Endothelial cell (in vitro differentiated cells): ENCODE measurements around the gene PLIN4. TPM values are rescaled to one million over a fixed set of nuclear protein-coding genes. Genes with fewer than 3 reads are reported as not detected.

Experiments
- DNase-seq: peaks from one replicate; pipeline ENCODE4 v3.0.0; 2021; ENCODE audit warnings: low spot score
- H3K27ac Mint-ChIP-seq: one replicate; pipeline ENCODE4 v1.8.0; 2021; ENCODE audit warnings: mixed read lengths, inconsistent platforms; ENCODE audit not compliant: unreplicated experiment
- H3K27me3 Mint-ChIP-seq: one replicate; pipeline ENCODE4 v1.8.0; 2021; ENCODE audit warnings: mild to moderate bottlenecking, moderate library complexity, mixed read lengths, inconsistent platforms; ENCODE audit not compliant: unreplicated experiment
- H3K36me3 Mint-ChIP-seq: one replicate; pipeline ENCODE4 v1.8.0; 2021; ENCODE audit warnings: mild to moderate bottlenecking, low read depth, mixed read lengths, inconsistent platforms; ENCODE audit not compliant: unreplicated experiment
- H3K4me1 Mint-ChIP-seq: one replicate; pipeline ENCODE4 v1.8.0; 2021; ENCODE audit warnings: mild to moderate bottlenecking, mixed read lengths, inconsistent platforms; ENCODE audit not compliant: unreplicated experiment
- H3K4me3 Mint-ChIP-seq: one replicate; pipeline ENCODE4 v1.8.0; 2021; ENCODE audit warnings: mild to moderate bottlenecking, mixed read lengths, inconsistent platforms; ENCODE audit not compliant: unreplicated experiment
- H3K9me3 Mint-ChIP-seq: one replicate; pipeline ENCODE4 v1.8.0; 2021; ENCODE audit warnings: mixed read lengths, inconsistent platforms; ENCODE audit not compliant: unreplicated experiment
- total RNA-seq: library from RNA; stranded (reverse); fragmentation: NEBNext Ultra II Directional; extraction: Animal tissue kit (Norgen Biotek cat#: 25700); gene quantifications from one replicate; pipeline ENCODE4 v1.2.1, GENCODE V29; 2021; ENCODE audit not compliant: unreplicated experiment
- TF ChIP-seq, protein P1 (sequence below): fragments of 200-600 bp; sonication (generic); IDR thresholded peaks from one replicate; pipeline ENCODE4 v1.5.0; 2021; ENCODE audit warnings: antibody characterized with exemption; ENCODE audit not compliant: unreplicated experiment

PLIN4 gene
- total RNA-seq, 1 donor from 2014 or later = 0.13 TPM

DNA sequence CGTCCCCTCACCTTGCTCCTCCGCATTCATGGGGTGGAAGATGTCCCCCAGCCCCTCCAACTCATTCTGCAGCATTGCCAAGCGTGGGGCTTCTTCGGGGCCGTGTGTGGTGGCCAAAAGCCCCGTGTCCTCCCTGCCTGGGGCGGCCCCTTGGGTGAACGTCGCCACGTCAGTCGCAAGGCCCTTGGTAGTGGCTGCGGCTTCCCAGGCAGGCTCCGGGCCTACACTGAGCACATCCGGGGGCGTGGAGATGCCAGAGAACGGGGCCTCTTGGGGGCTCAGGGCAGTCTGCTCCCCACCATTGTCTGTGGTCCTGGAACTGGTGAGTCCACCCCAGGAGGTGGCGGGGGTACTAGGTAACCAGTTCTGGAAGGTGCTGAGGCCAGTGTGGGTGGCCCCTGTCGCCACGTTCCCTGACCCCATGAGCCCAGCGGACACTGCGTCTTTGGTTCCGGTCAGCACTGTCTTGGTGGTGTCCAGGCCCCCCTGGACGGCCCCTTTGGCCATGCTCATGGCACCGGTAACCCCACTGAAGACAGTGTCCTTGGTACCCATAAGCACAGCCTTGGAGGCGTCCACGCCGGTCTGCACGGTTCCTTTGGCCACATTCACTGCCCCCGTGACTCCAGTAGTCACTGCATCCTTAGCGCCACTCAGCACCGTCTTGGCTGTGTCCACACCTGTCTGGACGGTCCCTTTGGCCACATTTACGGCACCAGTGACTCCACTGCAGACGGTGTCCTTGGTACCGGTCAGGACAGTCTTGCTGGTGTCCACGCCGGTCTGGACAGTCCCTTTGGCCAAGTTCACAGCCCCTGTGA lies 7.6 kb downstream of the PLIN4 start:
- DNase-seq = no peak
- Mint-ChIP-seq H3K27ac (no peak overlapping the region), H3K4me1 (peaks cover 4% of the 10 kb centered on the region), H3K27me3 (peaks cover 29% of the 10 kb centered on the region), H3K36me3 (peaks cover 16% of the 10 kb centered on the region), H3K4me3 (no peak overlapping the region), H3K9me3 (no peaks in the 10 kb centered on the region)
- TF ChIP-seq, protein P1, sequence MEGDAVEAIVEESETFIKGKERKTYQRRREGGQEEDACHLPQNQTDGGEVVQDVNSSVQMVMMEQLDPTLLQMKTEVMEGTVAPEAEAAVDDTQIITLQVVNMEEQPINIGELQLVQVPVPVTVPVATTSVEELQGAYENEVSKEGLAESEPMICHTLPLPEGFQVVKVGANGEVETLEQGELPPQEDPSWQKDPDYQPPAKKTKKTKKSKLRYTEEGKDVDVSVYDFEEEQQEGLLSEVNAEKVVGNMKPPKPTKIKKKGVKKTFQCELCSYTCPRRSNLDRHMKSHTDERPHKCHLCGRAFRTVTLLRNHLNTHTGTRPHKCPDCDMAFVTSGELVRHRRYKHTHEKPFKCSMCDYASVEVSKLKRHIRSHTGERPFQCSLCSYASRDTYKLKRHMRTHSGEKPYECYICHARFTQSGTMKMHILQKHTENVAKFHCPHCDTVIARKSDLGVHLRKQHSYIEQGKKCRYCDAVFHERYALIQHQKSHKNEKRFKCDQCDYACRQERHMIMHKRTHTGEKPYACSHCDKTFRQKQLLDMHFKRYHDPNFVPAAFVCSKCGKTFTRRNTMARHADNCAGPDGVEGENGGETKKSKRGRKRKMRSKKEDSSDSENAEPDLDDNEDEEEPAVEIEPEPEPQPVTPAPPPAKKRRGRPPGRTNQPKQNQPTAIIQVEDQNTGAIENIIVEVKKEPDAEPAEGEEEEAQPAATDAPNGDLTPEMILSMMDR = no peak

DNA sequence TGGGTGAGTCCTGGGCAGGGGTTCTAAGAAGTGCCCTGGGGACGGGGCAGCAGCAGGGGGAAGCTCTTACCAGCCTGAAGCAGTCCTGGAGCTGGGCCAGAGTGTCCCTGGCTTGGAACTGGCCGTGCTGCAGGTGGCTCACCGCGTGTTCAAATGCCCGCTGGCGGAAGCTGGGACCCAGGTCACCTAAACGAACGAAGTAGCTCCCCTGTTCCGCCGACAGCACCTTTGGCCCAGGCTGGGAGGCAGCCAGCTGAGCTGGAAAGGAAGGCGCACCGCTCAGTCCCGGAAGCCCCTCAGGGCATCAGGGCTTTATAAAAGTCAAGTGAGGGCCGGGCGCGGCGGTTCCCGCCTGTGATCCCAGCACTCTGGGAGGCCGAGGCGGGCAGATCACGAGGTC lies 9.6 kb downstream of the PLIN4 start:
- Mint-ChIP-seq H3K36me3 (peaks cover 18% of the 10 kb centered on the region), H3K27ac (no peak overlapping the region), H3K4me3 (no peak overlapping the region), H3K4me1 (peaks cover 4% of the 10 kb centered on the region), H3K9me3 (no peaks in the 10 kb centered on the region), H3K27me3 (peaks cover 25% of the 10 kb centered on the region)
- TF ChIP-seq, protein P1 = no peak
- DNase-seq = no peak

DNA sequence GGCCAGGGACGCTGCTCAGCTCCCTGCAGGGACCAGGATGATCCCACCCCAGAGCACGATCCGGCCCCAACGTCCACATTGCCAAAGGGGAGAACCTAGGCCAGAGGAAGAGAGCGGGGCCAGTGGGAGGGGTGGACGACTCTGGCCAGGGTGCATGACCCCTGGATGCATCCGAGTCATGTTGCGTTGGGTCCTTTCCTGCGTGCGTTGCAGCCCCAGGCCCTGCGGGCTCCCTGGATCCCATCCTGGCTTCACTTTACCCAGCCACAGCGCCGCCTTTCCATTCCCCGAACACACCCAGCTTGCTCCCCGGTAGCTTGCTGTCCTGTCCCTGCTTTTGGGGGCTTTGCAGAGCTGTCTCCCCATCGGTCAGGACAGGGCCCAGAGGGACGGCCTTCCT lies 10.5 kb downstream of the PLIN4 start:
- H3K4me1 Mint-ChIP-seq = peaks cover 4% of the 10 kb centered on the region
- H3K36me3 Mint-ChIP-seq = peaks cover 18% of the 10 kb centered on the region
- no peak for DNase-seq
- TF ChIP-seq, protein P1 = no peak
- H3K9me3 Mint-ChIP-seq = no peaks in the 10 kb centered on the region
- peaks cover 24% of the 10 kb centered on the region for H3K27me3 Mint-ChIP-seq
- no peak overlapping the region for H3K27ac Mint-ChIP-seq
- H3K4me3 Mint-ChIP-seq = no peak overlapping the region

DNA sequence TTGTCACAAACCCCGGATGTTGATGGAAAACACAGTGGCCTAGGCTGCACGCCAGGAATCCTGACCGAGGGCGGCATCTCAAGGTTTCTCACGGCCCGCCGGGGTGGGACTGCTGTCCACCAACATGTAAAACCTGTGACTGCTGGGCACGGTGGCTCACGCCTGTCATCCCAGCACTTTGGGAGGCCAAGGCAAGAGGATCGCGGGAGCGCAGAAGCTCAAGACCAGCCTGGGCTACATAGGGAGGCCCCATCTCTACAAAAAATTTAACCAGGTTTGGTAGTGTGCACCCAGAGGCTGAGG lies 11.2 kb downstream of the PLIN4 start:
- DNase-seq = no peak
- peaks cover 20% of the 10 kb centered on the region for H3K36me3 Mint-ChIP-seq
- no peak overlapping the region for H3K4me3 Mint-ChIP-seq
- peaks cover 26% of the 10 kb centered on the region for H3K27me3 Mint-ChIP-seq
- H3K27ac Mint-ChIP-seq = no peak overlapping the region
- TF ChIP-seq, protein P1 = no peak
- no peaks in the 10 kb centered on the region for H3K9me3 Mint-ChIP-seq
- peaks cover 4% of the 10 kb centered on the region for H3K4me1 Mint-ChIP-seq

DNA sequence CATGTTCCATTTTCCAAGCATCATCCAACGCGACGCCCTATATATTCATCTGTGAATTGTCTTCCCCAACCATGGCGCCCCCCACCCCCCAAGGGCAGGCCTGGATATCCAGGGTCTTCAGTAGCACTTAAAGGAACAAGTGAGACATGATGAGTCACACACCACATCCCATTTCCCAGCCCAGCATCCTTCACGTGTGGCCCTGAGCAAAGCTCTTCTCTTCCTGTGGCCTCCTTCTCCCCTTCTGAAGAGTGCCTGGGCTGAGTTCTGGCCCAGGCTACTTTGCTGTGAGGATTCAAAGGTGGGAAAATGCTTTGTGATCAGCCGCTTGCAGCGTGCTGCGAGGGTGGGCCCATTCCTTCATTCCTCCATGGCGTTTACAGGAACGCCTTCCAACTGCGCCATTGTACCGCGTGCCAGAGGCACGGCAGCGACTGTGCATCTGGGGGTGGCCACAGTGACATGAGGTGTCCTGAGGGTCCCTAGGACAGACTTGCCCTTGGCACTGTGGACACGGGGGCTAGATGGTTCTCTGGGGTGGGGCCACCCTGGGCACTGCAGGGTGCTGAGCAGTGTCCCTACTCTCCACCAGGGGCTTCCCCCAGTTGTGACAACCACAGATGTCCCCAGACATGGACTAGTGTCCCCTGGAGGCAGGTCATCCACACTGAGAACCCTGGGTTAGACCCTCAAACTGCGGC lies 11.7 kb downstream of the PLIN4 start:
- peaks cover 22% of the 10 kb centered on the region for H3K36me3 Mint-ChIP-seq
- H3K9me3 Mint-ChIP-seq = no peaks in the 10 kb centered on the region
- TF ChIP-seq, protein P1 = no peak
- DNase-seq = no peak
- peaks cover 4% of the 10 kb centered on the region for H3K4me1 Mint-ChIP-seq
- peak overlapping the region; percentile 73 for H3K4me3 Mint-ChIP-seq
- H3K27me3 Mint-ChIP-seq = peaks cover 27% of the 10 kb centered on the region
- H3K27ac Mint-ChIP-seq = peak overlapping the region; percentile 74
